NCI-H2171 treated with DMSO at 0.1 percent for 48 hours (cell line): ENCODE results near the gene WDR37.
"Not testable (repeated sequence)": the region's sequence is repeated elsewhere in the genome, so short reads cannot be mapped to it uniquely, and the experiment has no call there.

Experiments
- DNase-seq: peaks from one replicate; lab custom pipeline; 2025; lab: John Stamatoyannopoulos, UW

WDR37 gene, protein sequence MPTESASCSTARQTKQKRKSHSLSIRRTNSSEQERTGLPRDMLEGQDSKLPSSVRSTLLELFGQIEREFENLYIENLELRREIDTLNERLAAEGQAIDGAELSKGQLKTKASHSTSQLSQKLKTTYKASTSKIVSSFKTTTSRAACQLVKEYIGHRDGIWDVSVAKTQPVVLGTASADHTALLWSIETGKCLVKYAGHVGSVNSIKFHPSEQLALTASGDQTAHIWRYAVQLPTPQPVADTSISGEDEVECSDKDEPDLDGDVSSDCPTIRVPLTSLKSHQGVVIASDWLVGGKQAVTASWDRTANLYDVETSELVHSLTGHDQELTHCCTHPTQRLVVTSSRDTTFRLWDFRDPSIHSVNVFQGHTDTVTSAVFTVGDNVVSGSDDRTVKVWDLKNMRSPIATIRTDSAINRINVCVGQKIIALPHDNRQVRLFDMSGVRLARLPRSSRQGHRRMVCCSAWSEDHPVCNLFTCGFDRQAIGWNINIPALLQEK

DNA sequence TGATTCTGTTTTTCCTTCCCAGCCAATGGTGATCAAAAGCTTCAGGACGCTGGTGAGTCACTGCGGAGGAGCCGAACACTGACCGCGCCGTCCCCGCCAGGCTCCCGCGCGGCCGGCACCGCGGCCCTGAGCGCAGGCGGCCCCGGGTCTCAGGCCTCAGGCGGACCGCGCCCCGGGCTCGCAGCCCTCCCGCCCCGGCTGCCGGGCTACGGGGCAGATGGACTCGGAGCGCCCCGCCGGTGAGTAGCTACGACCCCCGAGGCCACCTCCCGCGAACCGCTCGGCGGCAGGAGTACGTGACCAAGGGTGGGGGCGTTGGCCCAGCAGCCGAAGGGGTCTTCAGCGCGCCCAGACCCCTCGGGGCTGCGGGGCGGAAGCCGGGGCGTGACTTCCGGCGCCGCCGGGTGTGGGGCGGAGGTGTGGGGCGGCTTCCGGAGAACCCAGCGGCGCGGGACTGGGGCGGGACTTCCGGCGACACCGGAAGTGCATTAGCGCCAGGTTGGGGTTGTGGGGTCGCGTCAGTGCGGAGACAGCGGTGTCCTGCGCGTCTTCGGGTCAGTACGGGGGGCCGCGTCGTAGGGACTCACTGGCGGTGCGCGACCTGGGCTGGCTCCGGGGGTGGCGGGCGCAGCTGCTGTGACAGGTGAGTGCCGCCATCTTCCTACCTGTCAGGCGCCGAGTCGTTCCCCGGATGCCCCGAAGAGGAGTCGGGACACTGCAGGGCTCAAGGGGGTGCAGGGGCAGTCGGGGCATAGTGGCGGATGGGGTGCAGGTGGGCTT, at the start of gene WDR37:
Gene WDR37 (plus strand): TSS at position 60 of the 780 bp plus-strand sequence. CDS start 15,771 bp downstream, outside the sequence.
- DNase-seq, result peak; percentile 50

DNA sequence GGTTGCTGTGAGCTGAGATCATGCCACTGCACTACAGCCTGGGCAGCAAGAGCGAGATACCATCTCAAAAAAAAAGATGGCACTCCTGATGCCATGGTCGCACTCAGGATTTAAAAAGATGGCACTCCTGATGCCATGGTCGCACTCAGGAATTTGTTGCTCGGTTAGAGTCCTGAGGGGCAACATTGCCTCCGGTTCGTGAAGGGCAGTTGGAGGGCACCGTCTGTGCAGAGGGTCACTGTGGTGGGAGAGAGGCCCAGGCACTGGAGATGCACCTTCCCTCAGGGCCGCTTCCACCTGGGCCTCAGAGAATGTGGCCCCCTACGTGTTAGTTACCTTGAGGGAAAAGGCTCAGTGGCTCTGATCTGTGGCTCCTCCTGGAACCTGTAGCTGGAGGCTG, 49.6 kb upstream of the WDR37 start:
- DNase-seq, result no peak

DNA sequence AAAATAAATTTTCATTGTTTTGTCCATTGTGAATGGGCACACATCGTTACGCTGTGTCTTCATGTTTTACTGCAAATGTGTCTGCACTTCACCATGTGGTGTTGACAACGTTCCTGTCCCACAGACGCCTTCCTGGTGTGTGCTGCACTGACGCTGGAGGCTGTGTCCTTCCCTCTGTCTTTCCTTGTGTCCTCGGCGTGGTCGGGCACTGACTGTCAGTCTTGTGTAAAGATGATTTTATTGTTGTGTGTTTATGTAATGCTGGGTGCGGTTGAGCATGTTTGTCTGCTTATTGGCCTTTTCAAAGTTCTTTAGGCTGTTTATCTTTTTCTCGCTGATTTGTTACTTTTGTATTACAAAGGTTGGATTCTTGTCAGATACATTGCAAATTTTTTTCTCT, 48.6 kb upstream of the WDR37 start:
- DNase-seq, result no peak

DNA sequence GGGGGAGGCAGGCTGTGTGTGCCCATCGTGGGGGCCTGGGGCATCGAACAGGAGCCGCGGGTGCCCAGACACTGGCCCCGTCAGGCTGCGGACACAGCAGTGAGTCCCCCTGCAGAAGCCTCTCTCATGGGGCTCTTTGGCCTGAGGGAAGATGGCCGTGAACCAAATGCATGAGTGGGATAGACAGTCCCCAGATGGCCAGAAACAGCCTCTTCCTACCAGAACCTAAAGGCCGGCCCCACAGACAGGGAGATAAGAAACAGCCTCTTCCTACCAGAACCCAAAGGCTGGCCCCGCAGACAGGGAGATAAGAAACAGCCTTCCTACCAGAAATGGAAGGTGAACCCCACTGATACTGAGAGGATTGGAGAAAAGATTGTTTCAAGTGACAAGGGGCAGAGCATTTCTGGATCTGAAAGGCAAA, 47.1 kb upstream of the WDR37 start:
- DNase-seq, result no peak

DNA sequence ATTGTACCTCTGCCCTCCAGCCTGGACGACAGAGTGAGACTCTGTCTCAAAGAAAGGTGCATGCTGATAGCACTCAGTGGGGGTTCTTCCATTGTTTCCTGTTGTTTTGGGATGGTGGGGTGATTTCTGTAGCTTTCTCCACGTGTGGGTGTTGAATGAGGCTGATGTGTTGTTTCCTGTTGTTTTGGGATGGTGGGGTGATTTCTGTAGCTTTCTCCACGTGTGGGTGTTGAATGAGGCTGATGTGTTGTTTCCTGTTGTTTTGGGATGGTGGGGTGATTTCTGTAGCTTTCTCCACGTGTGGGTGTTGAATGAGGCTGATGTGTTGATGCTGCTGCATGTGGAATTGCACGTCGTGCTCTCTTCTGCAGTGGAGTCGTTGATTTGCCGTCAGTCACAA, 46.2 kb upstream of the WDR37 start:
- not testable (repeated sequence) for DNase-seq

DNA sequence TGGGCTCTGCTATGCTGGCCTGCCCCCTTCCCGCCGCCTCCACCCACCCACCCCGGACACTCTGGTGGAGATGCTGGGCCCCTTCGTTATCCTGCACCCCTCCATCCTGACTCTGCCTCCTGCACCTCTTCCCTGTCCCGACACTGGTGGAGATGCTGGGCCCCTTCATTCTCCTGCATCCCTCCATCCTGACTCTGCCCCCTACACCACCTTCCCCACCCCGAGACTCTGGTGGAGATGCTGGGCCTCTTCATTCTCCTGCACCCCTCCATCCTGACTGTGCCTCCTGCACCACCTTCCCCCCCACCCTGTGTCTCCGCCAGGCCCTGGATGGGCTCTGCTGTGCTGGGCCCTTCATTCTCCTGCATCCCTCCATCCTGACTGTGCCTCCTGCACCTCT, 45.5 kb upstream of the WDR37 start:
- no peak for DNase-seq

DNA sequence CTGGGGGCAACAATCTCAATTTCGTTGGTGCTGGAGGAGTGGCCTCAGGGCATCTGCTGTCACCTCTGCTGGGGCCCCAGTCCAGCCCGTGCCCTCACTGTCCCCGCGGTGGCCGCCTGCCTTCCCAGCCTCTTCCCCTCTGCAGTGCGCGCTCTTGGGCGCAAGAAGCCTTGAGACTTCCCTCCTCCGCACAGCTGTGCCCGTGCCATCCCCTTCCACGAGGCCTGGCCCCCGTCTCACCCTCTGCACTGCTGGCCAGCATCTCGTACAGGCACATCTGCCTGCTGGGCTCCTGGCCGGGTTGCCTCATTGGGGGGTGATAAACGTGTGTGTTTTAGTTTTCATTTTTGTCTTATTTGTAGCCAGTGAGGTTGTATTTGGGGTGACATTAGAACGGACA, 44.5 kb upstream of the WDR37 start:
- no peak for DNase-seq

DNA sequence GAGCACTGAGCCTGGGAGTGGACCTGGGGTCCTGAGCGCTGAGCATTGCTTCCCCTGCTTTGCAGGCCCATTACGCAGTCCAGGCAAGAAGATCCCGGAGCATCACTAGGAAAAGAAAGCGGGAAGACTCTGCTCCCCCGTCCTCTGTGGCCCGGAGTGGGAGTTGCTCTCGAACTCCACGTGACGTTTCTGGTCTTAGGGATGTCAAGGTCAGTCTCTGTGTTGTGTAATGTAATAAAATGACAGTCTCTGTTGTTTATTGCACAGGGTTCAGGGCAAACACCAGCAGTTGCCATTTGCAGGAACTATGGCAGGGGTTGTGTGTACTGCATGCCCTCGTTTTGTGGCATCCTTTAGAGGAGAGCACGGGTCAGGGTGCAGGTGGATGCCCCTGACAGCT, 40.5 kb upstream of the WDR37 start:
- DNase-seq, result no peak

DNA sequence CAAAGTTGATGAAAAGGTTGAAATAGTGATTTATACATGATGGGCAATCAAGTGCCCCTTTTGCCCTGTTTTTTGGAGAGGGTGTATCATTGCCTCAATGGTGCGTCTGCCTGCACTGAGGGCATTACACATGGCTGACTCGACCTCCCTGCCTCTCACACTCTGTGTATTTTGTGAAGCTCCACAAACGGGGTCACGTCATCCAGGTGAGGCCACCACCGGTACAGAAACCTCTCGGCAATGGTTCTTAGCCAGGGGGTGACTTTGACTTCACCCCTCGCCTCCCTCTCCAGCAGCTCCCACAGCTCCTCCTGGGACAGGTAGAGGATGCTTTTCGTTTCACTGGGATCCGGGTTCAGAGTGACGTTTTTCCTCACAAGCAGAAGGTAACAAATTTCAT, 36.8 kb upstream of the WDR37 start:
- no peak for DNase-seq

DNA sequence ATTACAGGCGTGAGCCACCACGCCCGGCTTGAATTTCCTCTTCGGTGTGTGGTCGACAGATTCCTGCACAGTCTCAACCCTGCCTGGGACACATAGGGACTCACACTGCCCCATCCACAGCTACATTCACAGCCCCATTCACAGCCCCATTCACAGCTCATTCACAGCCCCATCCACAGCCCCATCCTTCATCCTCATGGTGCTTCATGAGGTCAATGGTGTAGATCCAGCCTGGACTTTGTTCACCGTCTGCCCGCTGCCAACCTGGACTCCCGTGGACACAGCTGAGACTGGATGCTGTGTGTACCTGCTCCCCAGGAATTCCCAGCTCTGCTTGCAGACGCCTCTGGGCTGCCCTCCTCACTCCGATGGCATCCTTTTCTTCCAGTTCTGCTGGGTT, 35.7 kb upstream of the WDR37 start:
- no peak for DNase-seq

DNA sequence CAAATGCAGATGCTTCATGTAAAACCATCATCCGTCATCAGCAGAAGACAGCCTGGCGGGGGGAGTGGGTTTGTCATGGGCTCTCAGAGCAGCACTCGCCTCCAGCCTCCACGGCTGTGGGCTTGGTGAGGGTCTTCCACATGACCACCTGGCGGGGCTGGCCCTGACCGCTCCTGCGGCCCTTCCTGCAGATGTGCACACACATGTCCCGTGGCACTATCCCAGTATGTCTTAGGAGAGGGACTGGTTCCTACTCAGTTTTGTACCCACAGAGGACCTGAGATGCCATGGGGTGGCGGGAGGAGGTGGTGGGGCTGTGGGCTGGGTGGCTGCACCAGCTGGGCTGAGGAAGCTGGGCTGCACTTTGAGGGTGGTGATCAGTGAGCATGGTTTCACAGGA, 35.2 kb upstream of the WDR37 start:
- no peak for DNase-seq

DNA sequence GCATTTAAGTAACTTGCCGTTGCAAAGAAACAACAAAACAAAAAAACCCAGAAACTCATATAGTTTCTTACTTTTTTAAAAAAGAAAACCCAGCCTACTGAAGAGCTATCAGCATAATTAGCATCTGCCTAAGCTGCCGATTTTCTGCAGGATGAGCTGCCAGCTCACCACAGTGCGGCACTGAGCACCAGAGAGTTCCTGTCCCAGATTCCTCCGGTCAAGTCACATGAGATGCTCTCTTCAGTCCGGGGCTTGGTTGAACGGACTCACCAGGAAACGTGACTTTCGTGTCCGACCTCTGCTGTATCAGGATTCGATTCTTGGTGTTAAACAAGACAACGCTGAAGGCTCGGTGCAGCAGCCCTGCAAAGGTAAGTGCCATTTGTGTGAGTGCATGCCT, 33.8 kb upstream of the WDR37 start:
- no peak for DNase-seq

DNA sequence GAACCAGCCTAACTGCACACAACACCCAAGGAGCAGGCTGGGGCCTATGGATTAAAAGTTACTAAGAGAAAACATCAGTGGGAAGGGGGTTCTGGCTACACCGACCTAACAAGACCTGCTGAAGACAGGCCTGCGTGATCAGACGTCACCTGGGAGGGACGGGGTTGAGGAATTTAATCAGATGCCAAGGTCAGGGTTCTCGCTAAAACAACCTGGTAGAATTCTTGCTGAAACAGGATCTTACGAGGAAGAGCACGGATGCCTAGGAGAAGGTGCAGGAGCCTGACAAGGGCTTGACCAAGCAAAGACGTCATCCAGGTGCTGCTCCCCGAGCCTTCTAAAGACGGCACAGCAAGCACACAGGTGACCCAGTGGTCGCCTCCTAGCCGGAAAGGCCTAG, 32.1 kb upstream of the WDR37 start:
- DNase-seq, result no peak

DNA sequence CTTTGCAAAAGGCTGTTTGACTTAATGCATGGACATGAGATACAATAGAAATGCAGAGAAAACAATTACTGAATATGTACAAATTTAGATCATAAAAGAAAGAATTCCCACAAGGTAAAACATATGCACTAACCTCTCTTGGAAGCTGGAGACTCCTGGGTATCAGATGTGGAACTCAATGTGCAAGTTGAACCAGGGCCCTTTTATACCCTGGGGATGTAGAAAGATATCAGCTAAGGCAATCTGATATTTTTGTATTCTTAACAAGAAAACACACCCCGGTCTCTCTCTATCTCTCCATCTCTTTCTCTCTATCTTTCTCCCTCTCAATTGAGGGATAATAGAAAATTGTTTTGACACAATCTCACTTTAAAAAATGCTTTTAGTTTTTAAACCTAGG, 30.5 kb upstream of the WDR37 start, which contains the start of gene IDI2:
Gene IDI2 (minus strand): TSS at position 177 of the 400 bp plus-strand sequence. CDS start 1,136 bp downstream, outside the sequence.
- peak; percentile 17 for DNase-seq

DNA sequence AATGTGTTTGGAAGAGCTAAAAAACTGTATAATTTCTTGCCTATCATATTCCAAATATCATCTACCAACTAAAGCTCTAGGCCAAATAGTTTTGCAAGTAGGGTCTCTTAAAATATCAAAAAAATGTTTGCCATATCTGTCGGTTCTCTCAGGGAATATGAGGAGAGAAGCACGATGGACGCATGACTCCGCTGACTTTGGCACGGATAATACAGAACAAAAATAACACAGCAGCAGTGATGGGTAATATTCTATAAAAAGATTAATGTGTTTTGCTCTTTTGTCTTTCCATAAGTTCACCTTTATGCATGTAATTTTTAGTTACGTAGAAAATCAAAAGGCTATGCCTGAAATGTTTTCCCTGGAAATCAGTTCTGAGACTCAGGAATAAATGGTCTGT, 29.6 kb upstream of the WDR37 start:
- DNase-seq, result no peak

DNA sequence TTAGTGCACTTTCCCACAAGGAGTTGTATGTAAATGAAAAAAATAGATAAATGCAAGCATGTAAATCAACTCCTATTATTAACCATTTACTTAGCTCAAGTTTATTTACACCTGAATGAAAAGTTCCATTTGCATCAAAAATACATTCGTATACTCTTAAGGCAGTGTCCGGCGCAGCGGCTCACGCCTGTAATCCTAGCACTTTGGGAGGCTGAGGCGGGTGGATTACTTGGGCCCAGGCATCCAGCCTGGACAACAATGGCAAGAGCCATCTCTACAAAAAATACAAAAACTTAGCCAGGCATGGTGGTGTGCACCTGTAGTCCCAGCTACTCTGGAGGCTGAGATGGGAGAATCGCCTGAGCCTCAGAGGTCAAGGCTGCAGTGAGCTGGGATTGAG, 26.3 kb upstream of the WDR37 start:
- no peak for DNase-seq

DNA sequence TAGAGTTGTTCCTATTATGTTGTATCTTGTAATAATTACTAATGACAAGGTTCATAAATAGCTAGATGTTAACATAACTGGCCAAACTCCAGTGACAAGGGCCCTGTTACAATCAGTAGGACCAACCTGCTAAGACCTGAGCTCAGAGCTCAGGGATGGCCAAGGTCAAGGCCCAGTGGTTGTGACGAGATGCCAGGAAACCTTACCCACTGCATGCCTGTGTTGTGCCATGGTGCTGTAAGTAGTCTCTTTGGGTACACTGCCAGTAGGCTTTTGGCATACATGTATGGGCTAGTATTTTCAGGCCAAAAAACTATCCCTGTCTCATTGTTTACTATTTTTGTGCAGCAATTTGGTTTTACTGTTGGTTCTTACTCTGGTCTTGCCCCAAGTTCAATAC, 22.6 kb upstream of the WDR37 start:
- DNase-seq, result no peak

DNA sequence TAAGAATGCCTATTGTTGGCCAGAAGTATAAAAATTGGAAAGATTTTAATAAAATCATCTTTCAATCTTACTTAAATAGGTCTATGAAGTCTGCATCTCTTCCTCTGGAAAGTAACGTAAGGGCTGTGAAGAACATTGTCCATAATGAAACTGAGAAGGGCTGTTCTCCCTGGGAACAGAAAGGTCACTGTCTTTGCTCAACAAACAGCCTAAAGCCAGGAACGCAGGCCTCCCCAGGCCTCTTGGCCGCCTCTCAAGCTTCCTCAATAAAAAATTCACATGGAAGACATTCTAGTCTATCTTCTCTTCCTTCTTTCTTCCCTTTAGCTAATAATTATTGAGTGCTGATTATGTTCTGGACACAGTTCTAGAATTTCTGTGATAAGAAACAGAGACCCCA, 21.4 kb upstream of the WDR37 start:
- DNase-seq, result no peak

DNA sequence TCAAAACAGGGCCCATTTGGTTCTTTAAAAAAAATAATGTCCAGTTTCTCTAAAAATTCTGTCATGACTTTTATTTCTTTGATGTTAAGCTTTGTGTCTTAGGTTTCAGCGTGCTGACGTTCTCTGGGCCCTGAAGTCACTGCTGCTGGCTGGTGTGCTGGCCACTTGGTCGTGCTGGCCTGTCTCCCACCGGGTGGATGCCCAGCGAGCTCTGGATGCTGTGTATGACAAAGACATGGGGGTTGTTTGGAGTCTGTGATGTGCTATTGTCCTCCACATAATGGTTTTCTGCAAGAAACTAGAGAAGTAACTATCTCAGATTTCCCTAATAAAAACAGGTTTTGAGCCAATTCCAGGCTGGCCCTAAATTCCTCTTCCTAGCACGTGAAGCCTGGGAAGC, 21.0 kb upstream of the WDR37 start:
- DNase-seq, result no peak

DNA sequence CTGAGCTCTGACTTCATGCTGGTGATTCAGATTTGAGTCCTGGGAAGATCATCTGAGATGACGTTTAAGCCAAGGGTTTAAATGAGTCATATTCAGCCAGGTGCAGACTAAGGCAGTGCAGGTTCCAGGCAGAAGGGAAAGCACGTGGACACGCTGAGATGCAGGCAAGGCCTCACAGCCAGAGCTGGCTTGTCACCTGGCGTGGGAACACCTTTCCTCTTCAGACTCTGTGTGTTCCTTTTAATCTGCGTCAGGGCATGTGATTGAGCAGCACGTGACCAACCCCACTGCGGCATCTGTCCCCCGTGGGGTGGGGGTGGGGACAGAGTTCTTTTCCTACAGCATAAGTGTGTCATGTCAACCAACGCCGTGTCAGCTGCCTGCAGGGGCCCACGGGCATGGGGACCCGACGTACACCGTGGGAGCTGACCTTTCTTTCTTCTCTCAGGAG, 19.8 kb upstream of the WDR37 start:
- DNase-seq, result no peak

DNA sequence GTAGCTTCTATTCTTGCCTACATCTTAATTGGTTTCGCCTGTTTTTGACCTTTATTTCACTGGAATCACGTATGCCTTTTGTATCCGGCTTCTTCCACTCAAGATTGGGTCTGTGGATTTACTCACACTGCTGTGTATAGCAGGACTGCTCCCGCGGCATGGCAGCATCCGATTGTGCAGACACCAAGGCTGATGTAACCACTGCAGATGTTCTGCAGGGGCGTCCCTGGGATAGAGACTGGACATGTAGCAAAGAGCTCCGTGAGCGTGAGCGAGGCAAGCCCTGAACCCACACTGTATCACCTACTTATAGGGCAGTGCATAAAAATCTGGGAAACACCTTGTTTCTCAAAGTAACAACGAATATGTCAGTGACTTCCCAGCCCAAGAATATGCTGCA, 19.1 kb upstream of the WDR37 start:
- no peak for DNase-seq

DNA sequence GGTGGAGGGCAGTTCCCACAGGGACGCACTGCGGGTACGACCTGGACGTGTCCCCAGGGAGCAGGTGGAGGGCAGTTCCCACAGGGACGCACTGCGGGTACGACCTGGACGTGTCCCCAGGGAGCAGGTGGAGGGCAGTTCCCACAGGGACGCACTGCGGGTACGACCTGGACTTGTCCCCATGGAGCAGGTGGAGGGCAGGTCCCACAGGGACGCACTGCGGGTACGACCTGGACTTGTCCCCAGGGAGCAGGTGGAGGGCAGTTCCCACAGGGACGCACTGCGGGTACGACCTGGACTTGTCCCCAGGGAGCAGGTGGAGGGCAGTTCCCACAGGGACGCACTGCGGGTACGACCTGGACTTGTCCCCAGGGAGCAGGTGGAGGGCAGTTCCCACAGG, 17.4 kb upstream of the WDR37 start:
- DNase-seq, result not testable (repeated sequence)

DNA sequence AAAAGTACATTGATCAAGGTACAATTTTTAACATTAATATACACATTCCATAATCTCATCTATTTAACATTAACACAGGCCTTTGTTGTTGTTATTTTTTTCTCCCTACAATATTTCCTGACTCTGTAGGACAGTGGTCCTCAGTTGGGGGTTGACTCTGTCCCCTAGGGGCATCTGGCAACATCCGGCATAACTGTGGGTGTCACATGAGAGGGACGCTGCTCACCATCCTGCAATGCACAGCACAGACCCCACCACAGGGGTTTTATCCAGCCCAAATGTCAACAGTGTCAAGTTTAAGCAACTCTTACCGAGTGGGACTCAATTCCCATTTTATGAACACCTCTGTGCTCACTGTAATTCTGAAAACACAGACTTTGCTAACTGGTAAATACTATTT, 16.1 kb upstream of the WDR37 start:
- no peak for DNase-seq
